Measurements from ENCODE around the gene CDH15. TPM values are rescaled to one million over a fixed set of nuclear protein-coding genes. Genes with fewer than 3 reads are reported as not detected.
"Not testable (repeated sequence)": the region's sequence is repeated elsewhere in the genome, so short reads cannot be mapped to it uniquely, and the experiment has no call there.

Gene CDH15
- total RNA-seq, 1 donor from 2014 or later = not detected

GRCh38 chr16:89155851-89156739 is 15.5 kb upstream of the CDH15 start:
- intact Hi-C loops (cut with micrococcal nuclease) = no loop called here

GRCh38 chr16:89156740-89157645 is 14.6 kb upstream of the CDH15 start:
- intact Hi-C loops (cut with micrococcal nuclease) = no loop called here

GRCh38 chr16:89157778-89158177 is 13.8 kb upstream of the CDH15 start:
- intact Hi-C loops (cut with micrococcal nuclease) = no loop called here

GRCh38 chr16:89159066-89159849 is 12.3 kb upstream of the CDH15 start:
- intact Hi-C loops (cut with micrococcal nuclease) = no loop called here

- intact Hi-C loops (cut with micrococcal nuclease) = no loop called here
These were observed 11.6 kb upstream of the CDH15 start for GRCh38 chr16:89159850-89160354.

GRCh38 chr16:89160977-89161701 is 10.4 kb upstream of the CDH15 start:
- intact Hi-C loops (cut with micrococcal nuclease) = no loop called here

GRCh38 chr16:89161763-89162713 is 9.5 kb upstream of the CDH15 start:
- intact Hi-C loops (cut with micrococcal nuclease) = no loop called here

GRCh38 chr16:89163297-89163696 is 8.3 kb upstream of the CDH15 start:
- intact Hi-C loops (cut with micrococcal nuclease) = no loop called here

- intact Hi-C loops (cut with micrococcal nuclease) = no loop called here
These were observed 7.1 kb upstream of the CDH15 start for GRCh38 chr16:89164436-89164835.

- intact Hi-C loops (cut with micrococcal nuclease) = no loop called here
These were observed 6.5 kb upstream of the CDH15 start for GRCh38 chr16:89164847-89165680.

- intact Hi-C loops (cut with micrococcal nuclease) = not testable (repeated sequence)
These were observed 5.9 kb upstream of the CDH15 start for GRCh38 chr16:89165681-89165979.

- intact Hi-C loops (cut with micrococcal nuclease) = loop anchor here (1.0 to 2.0 kb wide), 3 partner anchors 225 to 430 kb away; no protein-coding TSS in a partner anchor
These were observed 4.7 kb upstream of the CDH15 start for GRCh38 chr16:89166696-89167424.

- intact Hi-C loops (cut with micrococcal nuclease) = loop anchor here (1.0 to 2.0 kb wide), 3 partner anchors 225 to 431 kb away; no protein-coding TSS in a partner anchor
These were observed 4.1 kb upstream of the CDH15 start for GRCh38 chr16:89167425-89167941.

- intact Hi-C loops (cut with micrococcal nuclease) = loop anchor here (1.0 kb wide), 1 partner anchor 425 kb away; no protein-coding TSS in a partner anchor
These were observed 3.0 kb upstream of the CDH15 start for GRCh38 chr16:89168381-89169189.

GRCh38 chr16:89169778-89170177 is 1.8 kb upstream of the CDH15 start:
- intact Hi-C loops (cut with micrococcal nuclease) = loop anchor here (2.0 kb wide), 1 partner anchor 71 kb away; no protein-coding TSS in a partner anchor
